HepG2 (cell line): Measurements from ENCODE around the gene CUL2. TPM values are rescaled to one million over a fixed set of nuclear protein-coding genes. Genes with fewer than 3 reads are reported as not detected.

Experiments
- ATAC-seq: fragments of 200-7000 bp; cut with Tn5 transposase; 3 replicates; pipeline ENCODE4 v1.9.1; 2020; ENCODE audit warnings: mild to moderate bottlenecking, moderate library complexity
- BruUV-seq: library from RNA; stranded (reverse); fragments of 400-500 nt; replicated peaks from 2 replicates; lab custom pipeline; 2021; lab: Mats Ljungman, UMichigan
- CTCF ChIA-PET: fragments of 300-600 bp; formaldehyde crosslinking; extraction: SDS; loops from one replicate; lab custom pipeline; 2021; ENCODE audit warnings: low total read pairs, inconsistent platforms, low intra/inter-chr PET ratio; lab: Yijun Ruan, JAX
- POLR2A ChIA-PET: fragments of 350-600 bp; sonication (Branson Sonifier 250); formaldehyde crosslinking; loops from one replicate; lab custom pipeline; 2020; ENCODE audit warnings: antibody characterized with exemption, inconsistent platforms; lab: Yijun Ruan, JAX
- DNase-seq: peaks from one replicate; pipeline ENCODE4 v3.0.0-alpha.2; 2015; ENCODE audit warnings: low spot score
- FAIRE-seq: peaks from 3 replicates; lab custom pipeline; 2011; peaks lifted over from hg19 to GRCh38; lab: Jason Lieb, UNC
- H2AFZ ChIP-seq: one replicate; pipeline ENCODE4 v1.6.1; 2011; ENCODE audit warnings: low read length, inconsistent platforms
- H3K27ac ChIP-seq: fragments of 300-600 bp; 3 replicates; pipeline ENCODE4 v1.8.0; 2011; ENCODE audit warnings: mixed run types, mild to moderate bottlenecking, mixed read lengths, low read length, inconsistent platforms; ENCODE audit not compliant: insufficient read depth; ENCODE audit errors: extremely low read length
- H3K27me3 ChIP-seq, 2 experiments: fragments of 200-600 bp in 1 of 2; 2 replicates in 1 of 2; 3 replicates in 1 of 2; pipeline versions ENCODE4 v1.6.0 to v1.8.0; 2011; ENCODE audit warnings: low read length in 2 of 2, mild to moderate bottlenecking in 2 of 2, moderate library complexity in 2 of 2, inconsistent platforms in 1 of 2; ENCODE audit not compliant: insufficient read depth in 2 of 2, control insufficient read depth in 1 of 2
- H3K36me3 ChIP-seq, 2 experiments: fragments of 200-600 bp in 1 of 2; replicated peaks in 1 of 2; 2 replicates in 1 of 2; 3 replicates in 1 of 2; pipeline versions ENCODE4 v1.5.1 to v1.8.0; 2011; ENCODE audit warnings: low read length in 2 of 2, inconsistent platforms in 1 of 2; ENCODE audit not compliant: insufficient read depth in 2 of 2, control insufficient read depth in 1 of 2
- H3K4me1 ChIP-seq: 2 replicates; pipeline ENCODE4 v1.5.1; 2012; ENCODE audit warnings: low read length, inconsistent platforms; ENCODE audit not compliant: insufficient read depth
- H3K4me2 ChIP-seq: 2 replicates; pipeline ENCODE4 v1.6.0; 2011; ENCODE audit warnings: low read depth, low read length, inconsistent platforms
- H3K4me3 ChIP-seq, 3 experiments: fragments of 200-600 bp in 1 of 3; sonication (generic), shearing (Covaris generic) in 1 of 3; replicated peaks in 1 of 3; 2 replicates each; pipeline ENCODE4 v1.5.1; 2011 to 2016; ENCODE audit warnings: low read length in 3 of 3, inconsistent platforms in 2 of 3, low read depth in 2 of 3, mild to moderate bottlenecking in 2 of 3, control low read depth in 1 of 3, mixed read lengths in 1 of 3; ENCODE audit not compliant: insufficient read depth in 1 of 3
- H3K79me2 ChIP-seq: one replicate; pipeline ENCODE4 v1.6.1; 2011; ENCODE audit warnings: low read length, inconsistent platforms; ENCODE audit not compliant: insufficient read depth
- H3K9ac ChIP-seq: 2 replicates; pipeline ENCODE4 v1.6.0; 2011; ENCODE audit warnings: mild to moderate bottlenecking, low read depth, low read length, inconsistent platforms; ENCODE audit not compliant: insufficient read depth
- H3K9me3 ChIP-seq: 2 replicates; pipeline ENCODE4 v1.5.1; 2012; ENCODE audit warnings: mild to moderate bottlenecking, low read length
- H4K20me1 ChIP-seq: 2 replicates; pipeline ENCODE4 v1.6.0; 2011; ENCODE audit warnings: inconsistent platforms, mild to moderate bottlenecking, low read length, moderate library complexity; ENCODE audit not compliant: insufficient read depth
- AGO2 ChIP-seq: fragments of 200-400 bp; formaldehyde crosslinking; optimal IDR thresholded peaks from 2 replicates; pipeline ENCODE3; 2017; ENCODE audit warnings: mild to moderate bottlenecking, low read depth, low read length, moderate library complexity
- MAZ ChIP-seq, 2 experiments: sonication (generic) in 1 of 2; formaldehyde crosslinking in 1 of 2; IDR thresholded peaks; 2 replicates each; pipeline versions ENCODE4 v1.5.0 to v1.6.1; 2012 to 2020; ENCODE audit warnings: low read depth in 2 of 2, mild to moderate bottlenecking in 2 of 2, borderline replicate concordance in 1 of 2, improper control_type of control experiment in 1 of 2, low read length in 1 of 2, missing genetic modification reagents in 1 of 2, moderate library complexity in 1 of 2
- PHF8 ChIP-seq: sonication (generic); formaldehyde crosslinking; IDR thresholded peaks from 2 replicates; pipeline ENCODE4 v1.5.0; 2020; ENCODE audit warnings: missing genetic modification reagents
- PRMT3 ChIP-seq: sonication (generic); formaldehyde crosslinking; IDR thresholded peaks from 2 replicates; pipeline ENCODE4 v1.8.1; 2022; ENCODE audit warnings: low read depth, mild to moderate bottlenecking, moderate library complexity, missing genetic modification reagents, borderline replicate concordance
- SKI ChIP-seq: fragments of 450-650 bp; IDR thresholded peaks from one replicate; pipeline ENCODE4 v1.6.1; 2018; ENCODE audit warnings: mild to moderate bottlenecking; ENCODE audit not compliant: partially characterized antibody
- SPEN ChIP-seq: sonication (generic); formaldehyde crosslinking; IDR thresholded peaks from 2 replicates; pipeline ENCODE4 v1.5.1; 2020; ENCODE audit warnings: low read depth, mild to moderate bottlenecking, missing genetic modification reagents
- TMF1 ChIP-seq: sonication (generic); formaldehyde crosslinking; IDR thresholded peaks from 2 replicates; pipeline ENCODE4 v1.8.1; 2022; ENCODE audit warnings: low read depth, missing genetic modification reagents
- ZBTB38 ChIP-seq: sonication (generic); formaldehyde crosslinking; IDR thresholded peaks from 2 replicates; pipeline ENCODE4 v1.5.1; 2020; ENCODE audit warnings: mild to moderate bottlenecking, missing genetic modification reagents
- ZNF230 ChIP-seq: sonication (generic); formaldehyde crosslinking; IDR thresholded peaks from 2 replicates; pipeline ENCODE4 v1.4.0; 2020; ENCODE audit warnings: mild to moderate bottlenecking, missing genetic modification reagents
- ZNF670 ChIP-seq: sonication (generic); formaldehyde crosslinking; IDR thresholded peaks from 2 replicates; pipeline ENCODE4 v1.8.0; 2022; ENCODE audit warnings: mild to moderate bottlenecking, missing genetic modification reagents, borderline replicate concordance
- ZNF761 ChIP-seq: sonication (generic); formaldehyde crosslinking; conservative IDR thresholded peaks from 2 replicates; pipeline ENCODE4 v1.4.0; 2020; ENCODE audit warnings: mild to moderate bottlenecking, missing genetic modification reagents
- WGBS: methylation state at CpG from one replicate; pipeline ENCODE4 v1.1.6; 2017; ENCODE audit warnings: low lambda C conversion rate; 5-methylcytosine and 5-hydroxymethylcytosine counted together
- in situ Hi-C: cut with HindIII; loops from 2 replicates; pipeline ENCODE4 v1.10.0; 2017; ENCODE audit warnings: low pct_unique_long_range_greater_than_20kb; ENCODE audit not compliant: extremely low pct_ligation_motif_present
- intact Hi-C: fragments of 100-400 bp; cut with micrococcal nuclease; formaldehyde crosslinking; loops from one replicate; pipeline ENCODE4 v1.10.0; 2022; ENCODE audit not compliant: unreplicated experiment
- polyA plus RNA-seq, 8 experiments: library from polyadenylated mRNA; depleted of rRNA in 3 of 8; stranded (reverse) in 7 of 8; unstranded in 1 of 8; fragments of >200 nt; fragmentation: Illumina TruSeq in 4 of 8; extraction: Trizol in 4 of 8; gene quantifications; 2 replicates each; pipeline versions ENCODE4 v1.2.1 to v1.2.3, GENCODE V29; 2011 to 2016; ENCODE audit warnings: low read depth in 4 of 8, missing spikeins in 1 of 8, mixed read lengths in 1 of 8; ENCODE audit not compliant: insufficient read depth in 1 of 8
- total RNA-seq, 5 experiments: library from RNA; depleted of rRNA; stranded (reverse); fragments of >200 nt; fragmentation: Illumina TruSeq; extraction: Trizol; gene quantifications; 2 replicates each; pipeline ENCODE4 v1.2.3, GENCODE V29; 2016; ENCODE audit warnings: low read depth in 1 of 5
- TF ChIP-seq, protein P1 (sequence below): sonication (generic); formaldehyde crosslinking; conservative IDR thresholded peaks from 2 replicates; pipeline ENCODE4 v1.4.0; 2020; ENCODE audit warnings: missing genetic modification reagents
- TF ChIP-seq, protein P2 (sequence below): sonication (generic); formaldehyde crosslinking; IDR thresholded peaks from 2 replicates; pipeline ENCODE4 v1.4.0; 2020; ENCODE audit warnings: missing genetic modification reagents, borderline replicate concordance
- TF ChIP-seq, protein P3 (sequence below): sonication (generic); formaldehyde crosslinking; IDR thresholded peaks from 2 replicates; pipeline ENCODE4 v1.4.0; 2020; ENCODE audit warnings: mild to moderate bottlenecking, missing genetic modification reagents

The CUL2 gene
- total and polyA plus RNA-seq, 2 of the 13 experiments (the other 11 are each of a cell fraction or from before 2014, with no cell fraction given) = 9.6 to 33.1 TPM

DNA sequence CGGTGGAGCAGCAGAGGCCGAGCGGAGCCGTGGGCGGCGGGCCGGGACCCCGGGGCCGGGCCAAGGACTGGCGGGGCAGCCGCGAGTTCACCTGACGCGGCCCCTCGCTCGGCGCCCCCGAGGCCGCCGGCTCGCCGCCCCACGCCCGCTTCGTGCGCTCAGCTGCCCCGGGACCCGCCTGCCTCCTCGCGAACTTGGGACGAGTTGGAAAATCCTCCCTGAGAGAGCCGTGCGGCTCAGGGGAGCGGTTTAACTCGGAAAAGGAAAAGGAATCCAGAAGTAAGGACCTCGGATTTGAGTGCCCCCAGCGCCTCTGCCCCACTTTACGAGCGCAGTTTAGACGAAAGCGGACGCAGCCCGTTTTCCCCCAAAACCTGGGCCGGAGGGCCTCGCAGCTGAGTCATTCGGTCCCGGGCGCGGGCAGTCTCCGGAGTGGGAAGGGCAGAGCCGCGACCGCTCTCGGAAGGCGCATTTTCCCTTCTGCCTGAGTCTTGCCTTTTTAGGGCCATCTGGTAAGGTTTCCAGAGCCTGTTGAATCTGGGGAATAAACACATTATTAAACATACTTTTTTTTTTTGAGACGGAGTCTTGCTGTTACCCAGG is 37.2 kb upstream of the CUL2 start:
- BruUV-seq = TSS peak; percentile 82
- WGBS = 0% methylated on average over 8 of the region's 56 CpGs
- TF ChIP-seq MAZ (IDR thresholded peaks at IDR 0.05; ENCODE audit: borderline replicate concordance, low read depth, low read length) (no peak), MAZ (CRISPR knock-in tag; IDR thresholded peaks at IDR 0.05; ENCODE audit: low read depth) (0 out of 2 replicates have a peak, but pooled peaks have one; percentile 8), ZNF761 (CRISPR knock-in tag) (peak; percentile 4; the same call in 1 of the 2 replicates), PRMT3 (CRISPR knock-in tag) (no peak), TMF1 (CRISPR knock-in tag) (peak; percentile 74; the same call in 1 of the 2 replicates), AGO2 (peak; percentile 82), ZNF230 (CRISPR knock-in tag) (0 out of 2 replicates have a peak, but pooled peaks have one; percentile 11), PHF8 (peak; percentile 2; the same call in 1 of the 2 replicates), ZNF670 (CRISPR knock-in tag) (0 out of 2 replicates have a peak, but pooled peaks have one; percentile 70), ZBTB38 (peak; percentile 2; the same call in 1 of the 2 replicates), SPEN (CRISPR knock-in tag) (0 out of 2 replicates have a peak, but pooled peaks have one; percentile 3), SKI (no peak)
- TF ChIP-seq, protein P1, sequence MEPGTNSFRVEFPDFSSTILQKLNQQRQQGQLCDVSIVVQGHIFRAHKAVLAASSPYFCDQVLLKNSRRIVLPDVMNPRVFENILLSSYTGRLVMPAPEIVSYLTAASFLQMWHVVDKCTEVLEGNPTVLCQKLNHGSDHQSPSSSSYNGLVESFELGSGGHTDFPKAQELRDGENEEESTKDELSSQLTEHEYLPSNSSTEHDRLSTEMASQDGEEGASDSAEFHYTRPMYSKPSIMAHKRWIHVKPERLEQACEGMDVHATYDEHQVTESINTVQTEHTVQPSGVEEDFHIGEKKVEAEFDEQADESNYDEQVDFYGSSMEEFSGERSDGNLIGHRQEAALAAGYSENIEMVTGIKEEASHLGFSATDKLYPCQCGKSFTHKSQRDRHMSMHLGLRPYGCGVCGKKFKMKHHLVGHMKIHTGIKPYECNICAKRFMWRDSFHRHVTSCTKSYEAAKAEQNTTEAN (CRISPR knock-in tag) = 0 out of 2 replicates have a peak, but pooled peaks have one; percentile 33
- TF ChIP-seq, protein P2, sequence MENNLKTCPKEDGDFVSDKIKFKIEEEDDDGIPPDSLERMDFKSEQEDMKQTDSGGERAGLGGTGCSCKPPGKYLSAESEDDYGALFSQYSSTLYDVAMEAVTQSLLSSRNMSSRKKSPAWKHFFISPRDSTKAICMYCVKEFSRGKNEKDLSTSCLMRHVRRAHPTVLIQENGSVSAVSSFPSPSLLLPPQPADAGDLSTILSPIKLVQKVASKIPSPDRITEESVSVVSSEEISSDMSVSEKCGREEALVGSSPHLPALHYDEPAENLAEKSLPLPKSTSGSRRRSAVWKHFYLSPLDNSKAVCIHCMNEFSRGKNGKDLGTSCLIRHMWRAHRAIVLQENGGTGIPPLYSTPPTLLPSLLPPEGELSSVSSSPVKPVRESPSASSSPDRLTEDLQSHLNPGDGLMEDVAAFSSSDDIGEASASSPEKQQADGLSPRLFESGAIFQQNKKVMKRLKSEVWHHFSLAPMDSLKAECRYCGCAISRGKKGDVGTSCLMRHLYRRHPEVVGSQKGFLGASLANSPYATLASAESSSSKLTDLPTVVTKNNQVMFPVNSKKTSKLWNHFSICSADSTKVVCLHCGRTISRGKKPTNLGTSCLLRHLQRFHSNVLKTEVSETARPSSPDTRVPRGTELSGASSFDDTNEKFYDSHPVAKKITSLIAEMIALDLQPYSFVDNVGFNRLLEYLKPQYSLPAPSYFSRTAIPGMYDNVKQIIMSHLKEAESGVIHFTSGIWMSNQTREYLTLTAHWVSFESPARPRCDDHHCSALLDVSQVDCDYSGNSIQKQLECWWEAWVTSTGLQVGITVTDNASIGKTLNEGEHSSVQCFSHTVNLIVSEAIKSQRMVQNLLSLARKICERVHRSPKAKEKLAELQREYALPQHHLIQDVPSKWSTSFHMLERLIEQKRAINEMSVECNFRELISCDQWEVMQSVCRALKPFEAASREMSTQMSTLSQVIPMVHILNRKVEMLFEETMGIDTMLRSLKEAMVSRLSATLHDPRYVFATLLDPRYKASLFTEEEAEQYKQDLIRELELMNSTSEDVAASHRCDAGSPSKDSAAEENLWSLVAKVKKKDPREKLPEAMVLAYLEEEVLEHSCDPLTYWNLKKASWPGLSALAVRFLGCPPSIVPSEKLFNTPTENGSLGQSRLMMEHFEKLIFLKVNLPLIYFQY (CRISPR knock-in tag) = 0 out of 2 replicates have a peak, but pooled peaks have one; percentile 8
- TF ChIP-seq, protein P3, sequence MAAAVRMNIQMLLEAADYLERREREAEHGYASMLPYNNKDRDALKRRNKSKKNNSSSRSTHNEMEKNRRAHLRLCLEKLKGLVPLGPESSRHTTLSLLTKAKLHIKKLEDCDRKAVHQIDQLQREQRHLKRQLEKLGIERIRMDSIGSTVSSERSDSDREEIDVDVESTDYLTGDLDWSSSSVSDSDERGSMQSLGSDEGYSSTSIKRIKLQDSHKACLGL = peak; percentile 24; the same call in 1 of the 2 replicates

More for the DNA sequence above, 37.2 kb upstream of the CUL2 start:
- CTCF ChIA-PET = interaction anchor here (1.2 kb wide), 1 partner anchor 91 kb away, joined by 7 read pairs; no protein-coding TSS in a partner anchor
- FAIRE-seq (no peak), DNase-seq (peak; percentile 7), ATAC-seq (peak; percentile 9)
- peak overlapping the region; percentile 98 for H3K9ac ChIP-seq
- no peaks in the 10 kb centered on the region; a peak in 1 of 5 replicates for H3K27me3 ChIP-seq
- no peaks in the 10 kb centered on the region for H3K9me3 ChIP-seq
- POLR2A ChIA-PET = interaction anchor here (1.4 to 2.7 kb wide), 4 partner anchors 37 to 93 kb away, joined by 8 to 26 read pairs (median 14); partner anchors contain the start of gene CUL2
- H3K4me3 ChIP-seq = peak overlapping the region; percentile 94 to 100 (median 98)
- H3K36me3 ChIP-seq = no peaks in the 10 kb centered on the region
- H3K27ac ChIP-seq = peak overlapping the region; percentile 99
- peaks cover 60% of the 10 kb centered on the region for H3K4me1 ChIP-seq
- intact Hi-C loops = loop anchor here (5.0 kb wide), 1 partner anchor 70 kb away; no protein-coding TSS in a partner anchor
- peaks cover 18% of the 10 kb centered on the region for H3K79me2 ChIP-seq
- H3K4me2 ChIP-seq = peak overlapping the region; percentile 86
- no peaks in the 10 kb centered on the region for H4K20me1 ChIP-seq
- in situ Hi-C loops = no loop called here
- no peak overlapping the region for H2AFZ ChIP-seq
